H9 (cell line): ENCODE data around the gene ATP6V1D. TPM values are rescaled to one million over a fixed set of nuclear protein-coding genes. Genes with fewer than 3 reads are reported as not detected.

ENCODE experiments used
- DNase-seq: peaks from one replicate; pipeline ENCODE4 v3.0.0-alpha.2; 2017
- H2AFZ ChIP-seq: one replicate; pipeline ENCODE4 v1.6.1; 2013; ENCODE audit warnings: mild to moderate bottlenecking, low read length, control low read depth, moderate library complexity
- H2AK5ac ChIP-seq: 2 replicates; pipeline ENCODE4 v1.6.1; 2013; ENCODE audit warnings: low read length, control low read depth, mixed read lengths; ENCODE audit not compliant: insufficient read length
- H2BK120ac ChIP-seq: one replicate; pipeline ENCODE4 v1.6.1; 2013; ENCODE audit warnings: low read depth, mild to moderate bottlenecking, low read length, control low read depth, inconsistent platforms; ENCODE audit not compliant: poor library complexity, severe bottlenecking
- H2BK12ac ChIP-seq: 2 replicates; pipeline ENCODE4 v1.6.1; 2013; ENCODE audit warnings: low read length, control low read depth, mixed read lengths, low read depth; ENCODE audit not compliant: insufficient read length
- H2BK15ac ChIP-seq: 2 replicates; pipeline ENCODE4 v1.6.1; 2013; ENCODE audit warnings: low read depth, low read length, control low read depth
- H2BK20ac ChIP-seq: one replicate; pipeline ENCODE4 v1.6.1; 2013; ENCODE audit warnings: low read depth, mild to moderate bottlenecking, low read length, control low read depth, inconsistent platforms; ENCODE audit not compliant: poor library complexity, severe bottlenecking
- H2BK5ac ChIP-seq: 2 replicates; pipeline ENCODE4 v1.6.1; 2013; ENCODE audit warnings: low read length, control low read depth, mixed read lengths; ENCODE audit not compliant: insufficient read length
- H3K14ac ChIP-seq: 2 replicates; pipeline ENCODE4 v1.6.1; 2013; ENCODE audit warnings: low read length, control low read depth; ENCODE audit not compliant: insufficient read depth
- H3K18ac ChIP-seq: 2 replicates; pipeline ENCODE4 v1.6.1; 2013; ENCODE audit warnings: low read depth, mild to moderate bottlenecking, mixed read lengths, low read length, control low read depth; ENCODE audit not compliant: insufficient read length
- H3K23ac ChIP-seq: 2 replicates; pipeline ENCODE4 v1.6.1; 2013; ENCODE audit warnings: low read length, control low read depth, mixed read lengths, low read depth; ENCODE audit not compliant: insufficient read length
- H3K23me2 ChIP-seq: 2 replicates; pipeline ENCODE4 v1.6.1; 2013; ENCODE audit warnings: low read depth, mild to moderate bottlenecking, mixed read lengths, low read length, control low read depth; ENCODE audit not compliant: insufficient read length, poor library complexity, severe bottlenecking
- H3K27ac ChIP-seq: 2 replicates; pipeline ENCODE4 v1.5.1; 2013; ENCODE audit warnings: low read length, control low read depth, mixed read lengths, low read depth; ENCODE audit not compliant: insufficient read length
- H3K27me3 ChIP-seq: 2 replicates; pipeline ENCODE4 v1.6.1; 2013; ENCODE audit warnings: low read length, control low read depth, inconsistent platforms; ENCODE audit not compliant: insufficient read depth
- H3K4ac ChIP-seq: 2 replicates; pipeline ENCODE4 v1.6.1; 2013; ENCODE audit warnings: low read depth, mild to moderate bottlenecking, control low read depth, inconsistent platforms, low read length, moderate library complexity
- H3K4me1 ChIP-seq: 2 replicates; pipeline ENCODE4 v1.6.1; 2013; ENCODE audit warnings: low read length, control low read depth, inconsistent platforms; ENCODE audit not compliant: insufficient read depth
- H3K4me2 ChIP-seq: 2 replicates; pipeline ENCODE4 v1.6.1; 2013; ENCODE audit warnings: low read length, control low read depth, mixed read lengths; ENCODE audit not compliant: insufficient read length, insufficient read depth
- H3K56ac ChIP-seq: 2 replicates; pipeline ENCODE4 v1.6.1; 2013; ENCODE audit warnings: low read depth, mild to moderate bottlenecking, mixed read lengths, low read length, control low read depth; ENCODE audit not compliant: insufficient read length
- H3K79me1 ChIP-seq: 2 replicates; pipeline ENCODE4 v1.6.1; 2013; ENCODE audit warnings: low read depth, mild to moderate bottlenecking, moderate library complexity, low read length, control low read depth, inconsistent platforms; ENCODE audit not compliant: insufficient read depth, poor library complexity, severe bottlenecking
- H3K79me2 ChIP-seq: 2 replicates; pipeline ENCODE4 v1.6.1; 2013; ENCODE audit warnings: low read length, control low read depth, inconsistent platforms; ENCODE audit not compliant: insufficient read depth
- H3K9ac ChIP-seq: 2 replicates; pipeline ENCODE4 v1.6.1; 2013; ENCODE audit warnings: low read length, control low read depth, mixed read lengths; ENCODE audit not compliant: insufficient read length; ENCODE audit errors: extremely low read depth
- H3K9me3 ChIP-seq: one replicate; pipeline ENCODE4 v1.6.1; 2013; ENCODE audit warnings: low read depth, low read length, inconsistent platforms; ENCODE audit not compliant: control insufficient read depth
- H3T11ph ChIP-seq: one replicate; pipeline ENCODE4 v1.6.1; 2013; ENCODE audit warnings: mild to moderate bottlenecking, low read length, control low read depth, inconsistent platforms
- H4K20me1 ChIP-seq: one replicate; pipeline ENCODE4 v1.6.1; 2013; ENCODE audit not compliant: control insufficient read depth, insufficient read length, insufficient read depth
- H4K5ac ChIP-seq: 2 replicates; pipeline ENCODE4 v1.6.1; 2013; ENCODE audit warnings: low read depth, mild to moderate bottlenecking, mixed read lengths, low read length, control low read depth; ENCODE audit not compliant: insufficient read length
- H4K8ac ChIP-seq: replicated peaks from 2 replicates; pipeline ENCODE4 v1.6.1; 2013; ENCODE audit warnings: low read length, control low read depth, mixed read lengths, low read depth; ENCODE audit not compliant: insufficient read length
- H4K91ac ChIP-seq: 2 replicates; pipeline ENCODE4 v1.6.1; 2013; ENCODE audit warnings: low read depth, mild to moderate bottlenecking, moderate library complexity, mixed read lengths, low read length, control low read depth; ENCODE audit not compliant: insufficient read length
- H3K27ac Mint-ChIP-seq, 3 experiments: 2 replicates in 2 of 3; 3 replicates in 1 of 3; pipeline ENCODE4 v1.8.0; 2020 to 2021; ENCODE audit warnings: mixed read lengths in 3 of 3, mild to moderate bottlenecking in 1 of 3, moderate library complexity in 1 of 3
- H3K27me3 Mint-ChIP-seq: 2 replicates; pipeline ENCODE4 v1.8.0; 2021; ENCODE audit warnings: low read depth, mild to moderate bottlenecking, moderate library complexity, mixed read lengths
- H3K36me3 Mint-ChIP-seq, 3 experiments: 2 replicates in 2 of 3; 3 replicates in 1 of 3; pipeline ENCODE4 v1.8.0; 2020 to 2021; ENCODE audit warnings: low read depth in 3 of 3, mixed read lengths in 3 of 3; ENCODE audit not compliant: insufficient read depth in 1 of 3
- H3K4me1 Mint-ChIP-seq, 2 experiments: 2 replicates each; pipeline ENCODE4 v1.8.0; 2020; ENCODE audit warnings: mixed read lengths in 2 of 2
- H3K4me3 Mint-ChIP-seq, 2 experiments: 2 replicates in 1 of 2; 3 replicates in 1 of 2; pipeline ENCODE4 v1.8.0; 2020 to 2021; ENCODE audit warnings: mild to moderate bottlenecking in 2 of 2, mixed read lengths in 2 of 2, moderate library complexity in 1 of 2
- H3K9me3 Mint-ChIP-seq, 2 experiments: 2 replicates in 1 of 2; 3 replicates in 1 of 2; pipeline ENCODE4 v1.8.0; 2020; ENCODE audit warnings: mild to moderate bottlenecking in 2 of 2, mixed read lengths in 2 of 2, moderate library complexity in 1 of 2
- CTCF ChIP-seq: fragments of 200-600 bp; sonication (generic); conservative IDR thresholded peaks from 3 replicates; pipeline ENCODE4 v1.8.0; 2021; ENCODE audit warnings: antibody characterized with exemption, mild to moderate bottlenecking
- WGBS: extraction: QIAGEN DNeasy Blood & Tissue Kit; methylation state at CpG from one replicate; pipeline ENCODE4 v1.1.7; 2013; ENCODE audit warnings: missing lambda C conversion rate, low lambda C conversion rate, mixed read lengths; ENCODE audit not compliant: insufficient read length; ENCODE audit errors: extremely low coverage; 5-methylcytosine and 5-hydroxymethylcytosine counted together
- total RNA-seq: library from RNA; stranded (reverse); gene quantifications from 2 replicates; pipeline ENCODE4 v1.2.1, GENCODE V29; 2021

ATP6V1D gene
- total RNA-seq, 1 experiment from 2014 or later: 85.7 TPM

DNA sequence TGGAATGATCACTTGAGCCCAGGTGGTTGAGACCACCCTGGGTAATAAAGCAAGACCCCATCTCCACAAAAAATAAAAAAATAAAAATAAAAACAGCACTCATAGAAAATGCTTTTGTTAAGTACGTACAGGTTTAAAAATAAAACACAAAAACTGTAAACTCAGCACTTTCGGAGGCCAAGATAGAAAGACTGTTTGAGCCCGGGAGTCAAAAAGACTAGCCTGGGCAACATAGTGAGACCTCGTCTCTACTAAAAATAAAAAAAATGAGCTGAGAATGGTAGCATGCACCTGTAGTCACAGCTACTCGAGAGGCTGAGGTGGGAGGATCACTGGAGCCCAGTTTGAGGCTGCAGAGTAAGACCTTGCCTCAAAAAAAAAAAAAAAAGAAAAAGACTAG lies 7.5 kb downstream of the ATP6V1D start:
- Mint-ChIP-seq H3K4me1 (no peaks in the 10 kb centered on the region), H3K27ac (no peak overlapping the region), H3K27me3 (no peaks in the 10 kb centered on the region), H3K9me3 (no peaks in the 10 kb centered on the region), H3K4me3 (no peak overlapping the region), H3K36me3 (peaks cover 12 to 35% (median 28%) of the 10 kb centered on the region in 3 experiments; a peak in 6 of 7 replicates)
- Histone ChIP-seq H3K27ac (no peak overlapping the region), H3K27me3 (no peaks in the 10 kb centered on the region), H2AFZ (no peak overlapping the region), H2BK5ac (no peak overlapping the region), H3K14ac (no peak overlapping the region), H3K23me2 (no peaks in the 10 kb centered on the region), H2BK120ac (no peak overlapping the region), H4K8ac (no peak overlapping the region), H2BK15ac (no peak overlapping the region), H4K5ac (no peak overlapping the region), H3K4me2 (no peak overlapping the region), H3K9ac (no peak overlapping the region), H3K4ac (no peak overlapping the region), H3K79me1 (no peaks in the 10 kb centered on the region), H4K20me1 (no peaks in the 10 kb centered on the region), H3T11ph (no peak overlapping the region), H2AK5ac (no peak overlapping the region), H3K56ac (no peak overlapping the region), H2BK12ac (no peak overlapping the region), H2BK20ac (no peak overlapping the region), H3K18ac (no peak overlapping the region), H3K4me1 (no peaks in the 10 kb centered on the region), H3K9me3 (no peaks in the 10 kb centered on the region), H3K23ac (no peak overlapping the region), H4K91ac (no peak overlapping the region), H3K79me2 (peaks cover 2% of the 10 kb centered on the region)
- no peak for TF ChIP-seq CTCF
- no CpG with 5 or more reads among the region's 5 CpGs for WGBS
- DNase-seq: no peak
